K562 (cell line): ENCODE measurements around the gene FBN1. TPM values are rescaled to one million over a fixed set of nuclear protein-coding genes. Genes with fewer than 3 reads are reported as not detected.

Source experiments
- ATAC-seq: fragments of 200-7000 bp; cut with Tn5 transposase; 3 replicates; pipeline ENCODE4 v1.9.1; 2020; ENCODE audit warnings: moderate library complexity
- BruUV-seq: library from RNA; stranded (reverse); fragments of 400-500 nt; replicated peaks from 2 replicates; lab custom pipeline; 2021; lab: Mats Ljungman, UMichigan
- CTCF ChIA-PET: fragments of 300-600 bp; formaldehyde crosslinking; extraction: SDS; loops from one replicate; lab custom pipeline; 2021; ENCODE audit warnings: low intra/inter-chr PET ratio; lab: Yijun Ruan, JAX
- POLR2A ChIA-PET: fragments of 300-600, 350-650 bp; sonication (Branson Sonifier 250); formaldehyde crosslinking; extraction: SDS; loops from one replicate; lab custom pipeline; 2021; ENCODE audit warnings: antibody characterized with exemption, inconsistent platforms; lab: Yijun Ruan, JAX
- DNase-seq, 4 experiments: peaks; one replicate each; pipeline versions ENCODE4 v3.0.0 to v3.0.0-alpha.2; 2011 to 2018; ENCODE audit warnings: low spot score in 3 of 4, mixed read lengths in 3 of 4; ENCODE audit errors: extremely low read depth in 1 of 4
- FAIRE-seq: peaks from 2 replicates; lab custom pipeline; 2011; peaks lifted over from hg19 to GRCh38; lab: Jason Lieb, UNC
- H2AFZ ChIP-seq: 2 replicates; pipeline ENCODE4 v1.6.0; 2011; ENCODE audit warnings: low read depth, low read length, control low read depth, inconsistent platforms
- H3K27ac ChIP-seq: fragments of 200-600 bp; 3 replicates; pipeline ENCODE4 v1.8.0; 2011; ENCODE audit warnings: low read depth, mild to moderate bottlenecking, control low read depth, inconsistent platforms, low read length, moderate library complexity, mixed read lengths; ENCODE audit errors: extremely low read depth
- H3K27me3 ChIP-seq, 2 experiments: fragments of 300-600 bp in 1 of 2; 2 replicates in 1 of 2; 3 replicates in 1 of 2; pipeline versions ENCODE4 v1.6.0 to v1.8.0; 2011; ENCODE audit warnings: inconsistent platforms in 2 of 2, low read length in 2 of 2, mild to moderate bottlenecking in 1 of 2, mixed read lengths in 1 of 2, moderate library complexity in 1 of 2; ENCODE audit not compliant: control insufficient read depth in 2 of 2, insufficient read depth in 2 of 2
- H3K36me3 ChIP-seq: fragments of 300-600 bp; 3 replicates; pipeline ENCODE4 v1.8.0; 2011; ENCODE audit warnings: mild to moderate bottlenecking, low read length, inconsistent platforms; ENCODE audit not compliant: control insufficient read depth, insufficient read depth
- H3K4me1 ChIP-seq, 2 experiments: fragments of 200-600 bp in 1 of 2; replicated peaks in 1 of 2; 2 replicates in 1 of 2; 3 replicates in 1 of 2; pipeline versions ENCODE4 v1.5.1 to v1.8.0; 2011; ENCODE audit warnings: inconsistent platforms in 2 of 2, low read length in 2 of 2, mild to moderate bottlenecking in 1 of 2, mixed read lengths in 1 of 2, moderate library complexity in 1 of 2; ENCODE audit not compliant: control insufficient read depth in 2 of 2, insufficient read depth in 2 of 2
- H3K4me2 ChIP-seq: 2 replicates; pipeline ENCODE4 v1.6.1; 2011; ENCODE audit warnings: low read length, control low read depth, inconsistent platforms, mixed read lengths; ENCODE audit not compliant: insufficient read depth
- H3K4me3 ChIP-seq: fragments of 200-600 bp; sonication (generic), shearing (Covaris generic); 2 replicates; pipeline ENCODE4 v1.5.1; 2016; ENCODE audit warnings: control low read depth, inconsistent platforms
- H3K79me2 ChIP-seq: fragments of 200-600 bp; 3 replicates; pipeline ENCODE4 v1.8.0; 2011; ENCODE audit warnings: low read length, inconsistent platforms; ENCODE audit not compliant: control insufficient read depth, insufficient read depth
- H3K9ac ChIP-seq, 2 experiments: 2 replicates each; pipeline versions ENCODE4 v1.6.0 to v1.6.1; 2011; ENCODE audit warnings: low read depth in 2 of 2, low read length in 2 of 2, control low read depth in 1 of 2, inconsistent platforms in 1 of 2, mild to moderate bottlenecking in 1 of 2, mixed read lengths in 1 of 2; ENCODE audit not compliant: insufficient read depth in 1 of 2
- H3K9me1 ChIP-seq: one replicate; pipeline ENCODE4 v1.6.0; 2011; ENCODE audit warnings: inconsistent platforms, mild to moderate bottlenecking, low read length, moderate library complexity; ENCODE audit not compliant: control insufficient read depth, insufficient read depth
- H3K9me3 ChIP-seq: replicated peaks from 2 replicates; pipeline ENCODE4 v1.5.1; 2011; ENCODE audit warnings: low read depth, low read length, inconsistent platforms; ENCODE audit not compliant: control insufficient read depth, insufficient read depth
- H4K20me1 ChIP-seq: replicated peaks from 2 replicates; pipeline ENCODE4 v1.6.1; 2011; ENCODE audit warnings: low read length, inconsistent platforms, mixed read lengths; ENCODE audit not compliant: control insufficient read depth, insufficient read depth
- CCNT2 ChIP-seq: IDR thresholded peaks from 2 replicates; pipeline ENCODE4 v1.6.1; 2011; ENCODE audit warnings: borderline replicate concordance, low read depth, mild to moderate bottlenecking, moderate library complexity, mixed read lengths, low read length; ENCODE audit not compliant: insufficient read length; ENCODE audit errors: extremely low read depth
- E2F4 ChIP-seq: sonication (generic); formaldehyde crosslinking; IDR thresholded peaks from 2 replicates; pipeline ENCODE4 v1.8.0; 2022; ENCODE audit warnings: mild to moderate bottlenecking, low read depth, missing genetic modification reagents
- ELF4 ChIP-seq: fragments of 450-650 bp; formaldehyde crosslinking; IDR thresholded peaks from 2 replicates; pipeline ENCODE4 v1.4.0; 2022; ENCODE audit warnings: missing genetic modification characterization
- EP300 ChIP-seq: IDR thresholded peaks from 2 replicates; pipeline ENCODE4 v1.6.1; 2012; ENCODE audit warnings: low read length, improper control_type of control experiment
- ERF ChIP-seq: fragments of 450-650 bp; formaldehyde crosslinking; IDR thresholded peaks from 2 replicates; pipeline ENCODE4 v1.4.0; 2020; ENCODE audit warnings: mild to moderate bottlenecking, mixed read lengths
- GABPB1 ChIP-seq: sonication (generic); formaldehyde crosslinking; IDR thresholded peaks from 2 replicates; pipeline ENCODE4 v1.8.0; 2022; ENCODE audit warnings: mild to moderate bottlenecking, missing genetic modification reagents
- KDM5B ChIP-seq: fragments of 200-600 bp; sonication (generic); IDR thresholded peaks from 2 replicates; pipeline ENCODE4 v1.6.1; 2012; ENCODE audit warnings: low read depth, mild to moderate bottlenecking, moderate library complexity, low read length, control low read depth, inconsistent platforms; ENCODE audit not compliant: insufficient replicate concordance
- POLR2AphosphoS2 ChIP-seq: IDR thresholded peaks from 2 replicates; pipeline ENCODE4 v1.6.1; 2012; ENCODE audit warnings: low read length, improper control_type of control experiment
- PRDM10 ChIP-seq: fragments of 450-650 bp; IDR thresholded peaks from 2 replicates; pipeline ENCODE4 v1.6.1; 2018; ENCODE audit not compliant: partially characterized antibody
- TBL1XR1 ChIP-seq, 2 experiments: IDR thresholded peaks; 2 replicates each; pipeline ENCODE4 v1.6.1; 2012; ENCODE audit warnings: improper control_type of control experiment in 2 of 2, low read length in 2 of 2, mild to moderate bottlenecking in 1 of 2
- TFE3 ChIP-seq: fragments of 450-650 bp; formaldehyde crosslinking; IDR thresholded peaks from 2 replicates; pipeline ENCODE4 v1.4.0; 2020; ENCODE audit warnings: mild to moderate bottlenecking, mixed read lengths
- TSC22D4 ChIP-seq: fragments of 450-650 bp; IDR thresholded peaks from 2 replicates; pipeline ENCODE4 v1.6.1; 2016; ENCODE audit warnings: missing genetic modification characterization, missing biosample characterization, control low read depth
- ZNF347 ChIP-seq: fragments of 450-650 bp; formaldehyde crosslinking; IDR thresholded peaks from 2 replicates; pipeline ENCODE4 v1.4.0; 2020; ENCODE audit warnings: low read depth, mild to moderate bottlenecking, moderate library complexity
- ZNF431 ChIP-seq: sonication (generic); formaldehyde crosslinking; IDR thresholded peaks from 2 replicates; pipeline ENCODE4 v1.8.0; 2022; ENCODE audit warnings: mild to moderate bottlenecking, missing genetic modification reagents
- ZNF785 ChIP-seq: fragments of 250-450 bp; sonication (Bioruptor Pico); IDR thresholded peaks from 2 replicates; pipeline ENCODE4 v1.4.0; 2020; ENCODE audit warnings: mild to moderate bottlenecking
- WGBS: fragments of 100-300 bp; shearing (Covaris generic); methylation state at CpG from one replicate; pipeline ENCODE4 v1.1.6; 2016; ENCODE audit warnings: low coverage, mixed read lengths; ENCODE audit not compliant: insufficient coverage; ENCODE audit errors: missing lambda C conversion rate; 5-methylcytosine and 5-hydroxymethylcytosine counted together
- in situ Hi-C: fragments of 300-500 bp; cut with MboI; formaldehyde crosslinking; loops from 4 replicates; pipeline ENCODE4 v1.15.0; 2018; ENCODE audit warnings: inconsistent platforms, mixed read lengths
- intact Hi-C: fragments of 100-400 bp; cut with micrococcal nuclease; formaldehyde crosslinking; loops from 2 replicates; pipeline ENCODE4 v1.14.2; 2022
- polyA plus RNA-seq, 8 experiments: library from polyadenylated mRNA; depleted of rRNA in 4 of 8; stranded (reverse) in 5 of 8; unstranded in 3 of 8; fragments of >200 nt; fragmentation: Nextera tagmentation in 2 of 8; fragmentation: Illumina TruSeq in 1 of 8; extraction: Ambion mirVana in 2 of 8; extraction: Trizol in 1 of 8; gene quantifications; 2 replicates each; pipeline versions ENCODE4 v1.2.1 to v1.2.3, GENCODE V29; 2011 to 2014; ENCODE audit warnings: inconsistent platforms in 1 of 8, missing spikeins in 1 of 8
- total RNA-seq, 7 experiments: library from RNA; depleted of rRNA in 6 of 7; stranded (reverse); fragments of >200 nt in 6 of 7; fragmentation: Illumina TruSeq in 2 of 7; extraction: Trizol in 2 of 7; gene quantifications; 2 replicates each; pipeline versions ENCODE4 v1.2.1 to v1.2.3, GENCODE V29; 2011 to 2021; ENCODE audit warnings: low replicate concordance in 1 of 7

FBN1 gene
- total and polyA plus RNA-seq, 9 of the 15 experiments (the other 6 are each of a cell fraction or from before 2014, with no cell fraction given): 0.15 to 1.2 (median 0.60) TPM

DNA sequence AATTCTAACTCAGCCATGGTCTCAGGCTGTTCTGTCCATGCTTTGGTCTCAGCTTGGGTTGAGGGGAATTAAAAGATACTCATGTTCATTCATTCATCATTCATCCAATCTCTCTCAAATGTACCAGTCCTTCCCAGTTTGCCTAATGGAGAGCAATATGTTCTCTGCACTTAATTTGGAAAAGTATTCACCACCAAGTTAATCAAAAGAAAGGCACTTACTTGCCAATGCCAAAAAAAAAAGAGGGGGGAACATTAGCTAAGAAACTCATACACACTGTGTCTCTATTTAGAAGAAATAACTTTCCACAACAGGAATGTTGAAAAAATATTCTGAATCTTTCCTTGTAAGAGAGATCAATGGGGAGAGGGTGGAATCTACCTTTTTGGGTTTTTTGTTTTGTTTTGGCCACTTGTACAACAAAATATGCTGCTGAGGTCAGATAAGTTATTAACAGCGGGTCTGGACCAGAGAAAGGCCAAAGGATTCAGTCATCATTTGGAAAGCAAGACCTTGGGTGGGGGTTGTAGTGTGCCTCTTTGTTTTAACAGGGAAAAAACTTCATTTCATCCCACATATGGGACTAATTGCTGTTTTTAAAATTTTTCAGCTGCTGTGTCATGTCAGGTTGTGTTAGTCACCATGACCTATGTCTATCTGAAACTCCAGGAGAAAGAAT is 152.3 kb downstream of the FBN1 start:
- H3K27me3 ChIP-seq: peaks cover 0 to 4% of the 10 kb centered on the region in 2 experiments; a peak in 1 of 5 replicates
- H3K79me2 ChIP-seq: no peaks in the 10 kb centered on the region
- peak; percentile 51 for FAIRE-seq
- TF ChIP-seq EP300: no peak
- TF ChIP-seq ZNF347: no peak
- TF ChIP-seq POLR2AphosphoS2: no peak
- TF ChIP-seq ERF (CRISPR knock-in tag): no peak
- no peak for TF ChIP-seq CCNT2
- no peak for TF ChIP-seq TFE3
- TF ChIP-seq GABPB1 (CRISPR knock-in tag): no peak
- no peak for TF ChIP-seq ELF4
- no peak for TF ChIP-seq E2F4 (CRISPR knock-in tag)
- TF ChIP-seq ZNF431 (CRISPR knock-in tag): no peak
- TF ChIP-seq TSC22D4: no peak
- no peak for TF ChIP-seq TBL1XR1 (IDR thresholded peaks at IDR 0.05; ENCODE audit: low read length in 2 of 2)
- TF ChIP-seq PRDM10: no peak
- no peak for TF ChIP-seq ZNF785 (CRISPR knock-in tag)
- no peak for TF ChIP-seq KDM5B
- WGBS: 7% methylated on average over 1 of the region's 1 CpG
- H3K36me3 ChIP-seq: no peaks in the 10 kb centered on the region
- in situ Hi-C loops (no loop called here), intact Hi-C loops (no loop called here)
- no peak overlapping the region for H3K9ac ChIP-seq
- H3K27ac ChIP-seq: no peak overlapping the region
- no peaks in the 10 kb centered on the region for H3K4me1 ChIP-seq
- ChIA-PET POLR2A (no interaction called here), CTCF (no interaction called here)
- no peaks in the 10 kb centered on the region for H4K20me1 ChIP-seq
- no peak overlapping the region for H3K4me2 ChIP-seq
- H3K4me3 ChIP-seq: no peak overlapping the region
- BruUV-seq: no TSS peak
- H2AFZ ChIP-seq: no peak overlapping the region
- no peaks in the 10 kb centered on the region for H3K9me1 ChIP-seq
- DNase-seq: no peak
- no peak for ATAC-seq
- no peaks in the 10 kb centered on the region for H3K9me3 ChIP-seq
